Sigmoid colon (tissue), 7 donors: ENCODE results near the gene PPL. TPM values are rescaled to one million over a fixed set of nuclear protein-coding genes. Genes with fewer than 3 reads are reported as not detected.

Source experiments
- DNase-seq: peaks from one replicate; pipeline ENCODE4 v3.0.0-alpha.2; 2019
- H3K27ac ChIP-seq, 4 donors: fragments of 200-600 bp; sonication (generic); one replicate each; pipeline ENCODE4 v1.5.1; 2016 to 2019; ENCODE audit warnings: mild to moderate bottlenecking in 1 of 4
- H3K27me3 ChIP-seq, 3 donors: fragments of 200-600 bp; sonication (generic); one replicate each; pipeline ENCODE4 v1.5.1; 2019; ENCODE audit warnings: mild to moderate bottlenecking in 1 of 3
- H3K36me3 ChIP-seq, 4 donors: fragments of 200-600 bp; sonication (generic); one replicate each; pipeline ENCODE4 v1.5.1; 2016 to 2019
- H3K4me1 ChIP-seq, 4 donors: fragments of 200-600 bp; sonication (generic); one replicate each; pipeline ENCODE4 v1.5.1; 2017 to 2019
- H3K4me3 ChIP-seq, 4 donors: fragments of 200-600 bp; sonication (generic); one replicate each; pipeline ENCODE4 v1.5.1; 2017 to 2019; ENCODE audit warnings: mild to moderate bottlenecking in 2 of 4, moderate library complexity in 1 of 4
- H3K9me3 ChIP-seq, 4 donors: fragments of 200-600 bp in 3 of 4; sonication (generic) in 3 of 4; one replicate each; pipeline versions ENCODE4 v1.5.1 to v1.6.1; 2013 to 2019
- CTCF ChIP-seq, 4 experiments: fragments of 450-650 bp in 3 of 4; fragments of 200-600 bp in 1 of 4; IDR thresholded peaks; one replicate each; pipeline ENCODE4 v1.5.1; 2016 to 2019; ENCODE audit warnings: antibody characterized with exemption in 4 of 4, mild to moderate bottlenecking in 3 of 4, moderate library complexity in 2 of 4
- EP300 ChIP-seq, 4 donors: sonication (generic); formaldehyde crosslinking; IDR thresholded peaks; one replicate each; pipeline ENCODE4 v1.6.1; 2017; ENCODE audit warnings: antibody characterized with exemption in 4 of 4
- POLR2A ChIP-seq, 2 donors: fragments of 450-650 bp; IDR thresholded peaks; one replicate each; pipeline ENCODE4 v1.6.1; 2016; ENCODE audit warnings: antibody characterized with exemption in 2 of 2, mild to moderate bottlenecking in 2 of 2, moderate library complexity in 2 of 2
- POLR2AphosphoS5 ChIP-seq, 4 donors: sonication (generic); formaldehyde crosslinking; IDR thresholded peaks; one replicate each; pipeline ENCODE4 v1.6.1; 2017; ENCODE audit warnings: antibody characterized with exemption in 4 of 4
- WGBS, 2 donors: extraction: QIAGEN DNeasy Blood & Tissue Kit; methylation state at CpG; one replicate each; pipeline ENCODE4 v1.1.7; 2013; 5-methylcytosine and 5-hydroxymethylcytosine counted together
- intact Hi-C: fragments of 100-400 bp; cut with DNase I; formaldehyde crosslinking; loops from one replicate; pipeline ENCODE4 v1.15.1; 2023
- polyA plus RNA-seq, 3 donors: library from polyadenylated mRNA; stranded (reverse); fragments of 200-250 nt; gene quantifications; one replicate each; pipeline ENCODE4 v1.2.3, GENCODE V29; 2013
- total RNA-seq, 4 donors: library from RNA; depleted of rRNA; stranded (reverse); fragments of >200 nt; gene quantifications; one replicate each; pipeline ENCODE4 v1.1.0, GENCODE V29; 2016
- donor health status: healthy with polysubstance abuse.
- donor health status: Bipolar disorder and iron deficiency.
- donor health status: healthy.

Gene PPL
- total and polyA plus RNA-seq, 7 donors: 4.6 to 42.9 (median 27.0) TPM

- no peak overlapping the region for H3K27ac ChIP-seq
- H3K4me1 ChIP-seq: peaks cover 0 to 16% (median 10%) of the 10 kb centered on the region in 4 donors
- H3K36me3 ChIP-seq: peaks cover 38 to 95% (median 70%) of the 10 kb centered on the region in 4 donors
- no peaks in the 10 kb centered on the region for H3K27me3 ChIP-seq
- WGBS, 2 donors: 98% methylated on average over 25 of the region's 25 CpGs
- TF ChIP-seq EP300 (IDR thresholded peaks at IDR 0.05): no peak
- TF ChIP-seq CTCF (IDR thresholded peaks at IDR 0.05): no peak
- no peak for TF ChIP-seq POLR2AphosphoS5 (IDR thresholded peaks at IDR 0.05)
- no peak for TF ChIP-seq POLR2A (IDR thresholded peaks at IDR 0.05)
- no peaks in the 10 kb centered on the region for H3K9me3 ChIP-seq
- no peak for DNase-seq
- no peak overlapping the region for H3K4me3 ChIP-seq
- intact Hi-C loops: no loop called here
Observed at GRCh38 chr16:4883501-4883900, 53.4 kb downstream of the PPL start.

- no peaks in the 10 kb centered on the region for H3K9me3 ChIP-seq
- 82 to 89% methylated on average over 11 of the region's 11 CpGs for WGBS, 2 donors
- no peaks in the 10 kb centered on the region for H3K27me3 ChIP-seq
- peaks cover 45 to 95% (median 76%) of the 10 kb centered on the region in 4 donors for H3K36me3 ChIP-seq
- H3K27ac ChIP-seq: peak overlapping the region in 1 of 4 donors; percentile 17
- peaks cover 0 to 16% (median 10%) of the 10 kb centered on the region in 4 donors for H3K4me1 ChIP-seq
- intact Hi-C loops: no loop called here
- TF ChIP-seq POLR2A (IDR thresholded peaks at IDR 0.05): no peak
- no peak for TF ChIP-seq CTCF (IDR thresholded peaks at IDR 0.05)
- no peak for TF ChIP-seq POLR2AphosphoS5 (IDR thresholded peaks at IDR 0.05)
- no peak for DNase-seq
- no peak overlapping the region for H3K4me3 ChIP-seq
Observed at GRCh38 chr16:4882633-4883285, 54.2 kb downstream of the PPL start.

GRCh38 chr16:4882000-4882632, 54.8 kb downstream of the PPL start:
- H3K27ac ChIP-seq: no peak overlapping the region
- no peak for DNase-seq
- WGBS, 2 donors: 78 to 79% methylated on average over 14 of the region's 14 CpGs
- no peak overlapping the region for H3K4me3 ChIP-seq
- H3K9me3 ChIP-seq: no peaks in the 10 kb centered on the region
- intact Hi-C loops: no loop called here
- no peaks in the 10 kb centered on the region for H3K27me3 ChIP-seq
- H3K36me3 ChIP-seq: peaks cover 51 to 95% (median 76%) of the 10 kb centered on the region in 4 donors
- TF ChIP-seq POLR2A (IDR thresholded peaks at IDR 0.05) (no peak), POLR2AphosphoS5 (IDR thresholded peaks at IDR 0.05) (no peak), CTCF (IDR thresholded peaks at IDR 0.05) (no peak), EP300 (IDR thresholded peaks at IDR 0.05) (no peak)
- H3K4me1 ChIP-seq: peaks cover 0 to 16% (median 10%) of the 10 kb centered on the region in 4 donors

- H3K9me3 ChIP-seq: no peaks in the 10 kb centered on the region
- H3K36me3 ChIP-seq: peaks cover 47 to 95% (median 74%) of the 10 kb centered on the region in 4 donors
- peaks cover 0 to 16% (median 10%) of the 10 kb centered on the region in 4 donors for H3K4me1 ChIP-seq
- intact Hi-C loops: no loop called here
- no peak overlapping the region for H3K4me3 ChIP-seq
- H3K27me3 ChIP-seq: no peaks in the 10 kb centered on the region
- DNase-seq: no peak
- TF ChIP-seq EP300 (IDR thresholded peaks at IDR 0.05) (no peak), POLR2A (IDR thresholded peaks at IDR 0.05) (no peak), CTCF (IDR thresholded peaks at IDR 0.05) (no peak), POLR2AphosphoS5 (IDR thresholded peaks at IDR 0.05) (no peak)
- 95 to 96% methylated on average over 17 of the region's 17 CpGs for WGBS, 2 donors
- no peak overlapping the region for H3K27ac ChIP-seq
Observed at GRCh38 chr16:4880006-4880580, 56.9 kb downstream of the PPL start.
